T-helper 2 cell treated with Interferon-gamma antibody and Interleukin-4, amounts not matched to agents 5 μg/mL and 100 μg/mL, for 36 hours (primary cell): ENCODE measurements around the gene HIGD2A.
A peak's percentile ranks its signal among the peaks of the same experiment; 100 is the strongest.

Experiments
- DNase-seq: peaks from one replicate; pipeline ENCODE4 v3.0.0; 2021; ENCODE audit warnings: low spot score
- H3K27ac Mint-ChIP-seq: one replicate; pipeline ENCODE4 v1.8.0; 2021; ENCODE audit warnings: mild to moderate bottlenecking, mixed read lengths
- H3K27me3 Mint-ChIP-seq: one replicate; pipeline ENCODE4 v1.8.0; 2021; ENCODE audit warnings: low read depth, mixed read lengths
- H3K36me3 Mint-ChIP-seq: one replicate; pipeline ENCODE4 v1.8.0; 2021; ENCODE audit warnings: low read depth, mixed read lengths
- H3K4me1 Mint-ChIP-seq: one replicate; pipeline ENCODE4 v1.8.0; 2021; ENCODE audit warnings: low read depth, mixed read lengths
- H3K4me3 Mint-ChIP-seq: one replicate; pipeline ENCODE4 v1.8.0; 2022; ENCODE audit warnings: mild to moderate bottlenecking, moderate library complexity, mixed read lengths
- H3K9me3 Mint-ChIP-seq: one replicate; pipeline ENCODE4 v1.8.0; 2021; ENCODE audit warnings: mixed read lengths

Gene HIGD2A, protein sequence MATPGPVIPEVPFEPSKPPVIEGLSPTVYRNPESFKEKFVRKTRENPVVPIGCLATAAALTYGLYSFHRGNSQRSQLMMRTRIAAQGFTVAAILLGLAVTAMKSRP

DNA sequence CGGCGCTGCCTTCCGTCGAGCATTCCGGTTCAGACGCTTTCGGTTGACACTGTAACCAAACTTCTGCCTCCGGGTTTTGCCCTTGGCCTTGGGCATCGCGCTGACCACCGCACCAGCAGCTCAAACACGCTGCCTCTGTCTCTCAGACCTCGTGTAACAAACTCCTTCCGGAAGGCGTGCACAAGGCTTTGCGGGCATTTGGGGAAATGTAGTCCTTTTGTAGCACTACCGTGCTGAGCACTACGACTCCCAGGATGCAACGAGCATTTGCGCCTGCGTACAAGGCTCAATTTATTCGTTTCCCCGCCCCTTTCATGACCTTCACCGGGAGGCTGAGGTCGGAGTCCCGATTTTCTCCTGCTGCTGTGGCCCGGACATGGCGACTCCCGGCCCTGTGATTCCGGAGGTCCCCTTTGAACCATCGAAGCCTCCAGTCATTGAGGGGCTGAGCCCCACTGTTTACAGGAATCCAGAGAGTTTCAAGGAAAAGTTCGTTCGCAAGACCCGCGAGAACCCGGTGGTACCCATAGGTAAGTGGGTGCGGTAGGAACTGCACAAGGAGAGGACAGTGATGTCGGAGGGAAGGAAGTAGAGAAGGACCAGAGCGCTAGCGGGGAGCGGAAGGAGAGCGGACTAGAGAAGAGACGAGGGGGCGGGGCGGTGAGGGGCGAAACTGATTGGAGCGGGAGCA lies at the start of gene HIGD2A, which contains the start of gene NOP16:
Gene HIGD2A (plus strand): TSS at position 308 of the 691 bp plus-strand sequence. CDS start 69 bp downstream, at position 377.
Gene NOP16 (minus strand): TSS at position 155 of the 691 bp plus-strand sequence. CDS start 59 bp downstream, at position 96.
- no peaks in the 10 kb centered on the region for H3K27me3 Mint-ChIP-seq

DNA sequence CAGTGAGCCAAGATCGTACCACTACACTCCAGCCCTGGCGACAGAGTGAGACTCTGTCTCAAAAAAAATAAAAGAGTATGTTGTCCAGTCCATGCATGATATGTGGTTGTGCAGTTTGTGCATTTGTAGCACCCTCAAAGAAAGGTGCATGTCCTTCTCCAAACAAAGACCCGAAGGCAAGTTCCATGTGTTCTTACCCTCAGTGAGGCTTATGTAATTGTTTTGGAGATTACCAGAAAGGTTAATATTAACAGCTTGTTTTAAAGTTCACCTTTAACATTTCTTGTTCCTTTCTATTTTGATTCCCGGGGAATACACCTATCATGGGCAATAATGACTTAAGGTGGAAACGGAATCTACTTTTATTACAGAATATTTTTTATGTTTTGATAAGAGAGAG lies 49.2 kb upstream of the HIGD2A start:
- Mint-ChIP-seq H3K27ac (no peak overlapping the region), H3K4me3 (no peak overlapping the region), H3K27me3 (no peaks in the 10 kb centered on the region), H3K36me3 (peaks cover 17% of the 10 kb centered on the region), H3K9me3 (peaks cover 4% of the 10 kb centered on the region), H3K4me1 (no peaks in the 10 kb centered on the region)
- no peak for DNase-seq

More for the DNA sequence above, at the start of gene HIGD2A, which contains the start of gene NOP16:
- H3K36me3 Mint-ChIP-seq: peaks cover 49% of the 10 kb centered on the region
- no peaks in the 10 kb centered on the region for H3K9me3 Mint-ChIP-seq
- peaks cover 23% of the 10 kb centered on the region for H3K4me1 Mint-ChIP-seq
- DNase-seq: peak; percentile 95
- peak within 1 kb of the TSS; percentile 99 for H3K27ac Mint-ChIP-seq
- peak within 1 kb of the TSS; percentile 92 for H3K4me3 Mint-ChIP-seq

DNA sequence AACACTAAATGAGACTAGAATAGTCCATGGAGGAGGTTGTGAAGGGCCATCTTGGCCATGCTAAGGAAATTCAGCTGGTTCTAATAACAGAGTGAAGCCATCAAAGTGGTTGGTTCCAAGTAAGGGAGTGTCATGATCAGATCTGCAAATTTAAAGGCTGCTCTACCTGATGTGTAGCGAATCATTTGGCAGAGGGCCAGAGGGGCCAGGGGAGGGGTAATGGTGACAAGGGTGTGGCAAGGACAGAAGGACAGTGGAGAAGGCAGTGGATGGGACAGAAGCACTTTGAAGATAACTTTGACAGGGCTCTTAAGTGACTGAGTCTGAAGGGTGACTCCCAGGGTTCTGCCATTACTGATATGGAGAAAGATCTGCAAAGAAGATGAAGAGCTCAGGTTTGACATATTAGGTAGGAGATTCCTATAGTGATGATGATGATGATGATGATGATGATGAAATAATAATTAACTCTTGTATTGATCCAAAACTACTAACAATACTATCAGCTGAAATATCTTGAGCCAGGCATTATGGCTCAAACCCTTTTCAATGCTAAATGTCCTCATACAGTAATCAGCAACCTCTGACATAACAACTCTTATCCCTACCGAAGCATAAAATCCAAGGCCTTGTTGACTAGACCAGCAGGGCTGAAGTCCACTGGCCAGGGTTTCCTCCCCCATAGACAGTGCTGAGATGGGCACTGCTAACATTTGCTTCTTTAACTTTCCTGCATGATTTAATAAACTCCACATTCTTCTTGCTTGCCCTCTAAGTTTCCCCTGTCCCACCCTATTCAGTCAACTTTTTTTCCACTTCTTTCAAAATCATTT lies 47.0 kb upstream of the HIGD2A start:
- Mint-ChIP-seq H3K4me1 (no peaks in the 10 kb centered on the region), H3K36me3 (peaks cover 19% of the 10 kb centered on the region), H3K9me3 (no peaks in the 10 kb centered on the region), H3K27ac (no peak overlapping the region), H3K27me3 (no peaks in the 10 kb centered on the region), H3K4me3 (no peak overlapping the region)
- DNase-seq: no peak

DNA sequence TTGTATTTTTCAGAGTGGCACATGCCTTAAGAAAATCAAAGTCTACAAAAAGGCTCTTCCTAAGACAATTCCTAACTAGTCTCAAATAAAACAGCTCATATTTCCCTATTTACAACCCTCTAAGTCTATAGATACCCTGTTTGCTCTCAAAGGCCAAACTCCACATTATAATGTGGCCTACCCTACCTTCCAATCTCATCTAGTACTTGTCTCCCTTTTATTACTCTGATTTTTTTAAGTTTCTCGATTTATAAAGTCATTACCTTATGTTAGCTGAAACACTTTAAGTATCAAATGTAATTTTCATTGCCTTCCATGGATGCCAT lies 46.4 kb upstream of the HIGD2A start:
- Mint-ChIP-seq H3K9me3 (no peaks in the 10 kb centered on the region), H3K27me3 (no peaks in the 10 kb centered on the region), H3K4me3 (no peak overlapping the region), H3K27ac (no peak overlapping the region), H3K36me3 (peaks cover 19% of the 10 kb centered on the region), H3K4me1 (no peaks in the 10 kb centered on the region)
- no peak for DNase-seq

DNA sequence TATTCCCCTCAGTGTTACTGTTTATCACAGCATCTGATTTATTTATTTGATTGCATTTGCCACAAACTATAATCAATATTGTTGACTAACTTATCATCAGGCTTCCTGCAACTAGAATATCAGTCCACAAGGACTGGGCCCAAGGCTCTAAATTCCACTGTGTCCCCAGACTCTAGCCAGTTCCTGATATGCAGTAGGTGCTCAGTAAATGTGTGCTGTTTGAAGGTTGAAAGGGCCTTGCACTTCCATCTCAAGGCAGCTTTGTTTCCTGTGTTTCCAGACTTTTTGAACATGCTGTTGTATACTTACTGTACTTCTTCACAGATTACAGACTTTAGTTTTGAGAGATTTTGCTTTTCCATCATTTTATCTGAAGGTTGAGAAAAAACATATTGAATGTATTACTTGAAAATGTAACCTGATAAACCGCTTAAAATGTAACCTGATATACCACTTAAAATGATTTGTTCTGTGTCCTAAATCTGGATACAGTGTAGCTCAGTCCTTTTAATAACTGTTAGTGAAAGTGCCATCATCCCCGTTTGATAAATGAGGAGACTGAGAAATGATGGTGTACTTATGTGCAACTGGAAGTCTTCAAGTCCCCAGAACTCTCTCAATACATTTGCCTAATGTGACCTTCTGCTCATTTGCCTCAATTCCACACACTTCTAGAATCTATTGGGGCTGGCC lies 45.6 kb upstream of the HIGD2A start:
- Mint-ChIP-seq H3K27ac (peak overlapping the region; percentile 21), H3K27me3 (no peaks in the 10 kb centered on the region), H3K4me1 (no peaks in the 10 kb centered on the region), H3K9me3 (no peaks in the 10 kb centered on the region), H3K36me3 (peaks cover 25% of the 10 kb centered on the region), H3K4me3 (no peak overlapping the region)
- DNase-seq: no peak

DNA sequence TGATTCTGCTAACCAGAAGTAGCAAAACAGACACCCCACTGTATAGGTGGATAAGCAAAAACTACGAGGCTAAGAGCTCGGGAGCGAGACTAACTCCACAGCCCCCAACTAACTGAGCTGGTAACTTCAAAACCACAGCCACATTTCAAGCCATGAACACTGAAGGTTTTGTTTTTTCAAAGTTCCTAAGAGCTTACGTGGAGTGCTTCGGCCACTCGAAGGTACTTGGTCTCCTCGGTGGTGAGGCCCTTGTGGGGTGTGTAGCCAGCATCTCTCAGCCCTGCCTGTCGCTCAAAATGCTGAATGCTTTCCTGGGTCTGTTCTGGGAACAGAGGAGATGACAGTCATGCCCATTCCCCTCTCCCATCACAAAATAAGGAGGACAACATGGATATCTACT lies 38.1 kb upstream of the HIGD2A start:
- Mint-ChIP-seq H3K9me3 (no peaks in the 10 kb centered on the region), H3K36me3 (peaks cover 68% of the 10 kb centered on the region), H3K4me3 (no peak overlapping the region), H3K27ac (no peak overlapping the region), H3K27me3 (no peaks in the 10 kb centered on the region), H3K4me1 (no peaks in the 10 kb centered on the region)
- no peak for DNase-seq

DNA sequence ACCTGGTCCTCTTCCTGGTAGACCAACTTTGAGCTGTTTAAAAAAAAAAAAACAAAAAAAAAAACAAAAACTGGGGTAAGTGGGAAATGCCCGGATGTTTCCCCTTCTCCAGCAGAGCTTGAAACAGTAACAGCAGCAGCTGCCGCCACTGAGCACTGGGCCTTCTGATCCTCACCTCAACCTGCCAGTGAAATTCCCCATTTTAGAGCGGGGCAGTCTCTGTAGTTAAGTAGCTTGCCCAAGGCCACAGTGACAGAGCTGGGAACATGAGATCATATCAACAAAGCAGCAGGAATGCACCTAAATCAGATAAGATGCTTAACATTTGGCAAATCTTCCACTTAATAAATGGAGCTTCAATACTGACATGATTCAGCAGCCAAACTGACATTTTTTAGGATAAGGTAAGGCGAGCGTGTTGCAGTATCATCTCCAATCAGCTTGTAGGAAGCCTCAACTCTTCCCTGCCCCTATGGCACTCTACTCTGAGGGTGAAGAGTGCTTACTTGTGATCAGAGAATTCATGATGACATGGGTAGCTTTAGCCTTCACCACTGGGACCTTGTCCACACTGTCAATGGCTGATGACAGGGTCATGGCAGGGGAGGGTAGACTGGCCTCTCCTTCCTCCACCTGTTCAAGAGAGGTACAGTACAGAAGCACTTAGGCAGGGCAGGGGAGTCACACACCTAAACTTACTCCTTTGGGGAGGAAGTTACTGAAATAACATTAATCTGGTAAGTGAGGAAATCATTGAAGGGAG lies 36.3 kb upstream of the HIGD2A start:
- peaks cover 61% of the 10 kb centered on the region for H3K36me3 Mint-ChIP-seq
- H3K9me3 Mint-ChIP-seq: no peaks in the 10 kb centered on the region

DNA sequence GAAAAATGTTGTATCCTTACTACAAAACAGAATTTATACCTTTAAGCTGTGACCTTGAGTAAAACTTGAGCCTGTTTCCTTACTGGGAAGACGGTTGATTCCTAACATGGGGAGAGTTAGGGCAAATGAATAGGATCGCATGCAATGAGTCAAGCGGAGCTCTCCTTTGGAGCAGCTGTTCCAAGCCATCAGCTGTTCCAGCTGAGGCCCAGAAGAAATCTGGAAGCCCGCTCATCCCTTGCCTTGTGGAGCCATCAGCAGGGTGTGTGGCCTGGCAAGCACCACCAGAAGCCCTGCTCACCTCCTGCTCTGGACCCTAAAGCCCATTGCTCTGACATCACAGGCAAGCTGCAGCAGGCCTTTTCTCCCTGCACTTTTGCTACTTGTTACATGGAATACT lies 35.0 kb upstream of the HIGD2A start:
- DNase-seq: no peak
- no peaks in the 10 kb centered on the region for H3K9me3 Mint-ChIP-seq
- H3K4me3 Mint-ChIP-seq: no peak overlapping the region
- H3K27me3 Mint-ChIP-seq: no peaks in the 10 kb centered on the region
- H3K4me1 Mint-ChIP-seq: peaks cover 3% of the 10 kb centered on the region
- H3K36me3 Mint-ChIP-seq: peaks cover 59% of the 10 kb centered on the region
- H3K27ac Mint-ChIP-seq: no peak overlapping the region

More for the DNA sequence above, 36.3 kb upstream of the HIGD2A start:
- Mint-ChIP-seq H3K27me3 (no peaks in the 10 kb centered on the region), H3K4me1 (no peaks in the 10 kb centered on the region), H3K27ac (no peak overlapping the region), H3K4me3 (no peak overlapping the region)
- DNase-seq: no peak

DNA sequence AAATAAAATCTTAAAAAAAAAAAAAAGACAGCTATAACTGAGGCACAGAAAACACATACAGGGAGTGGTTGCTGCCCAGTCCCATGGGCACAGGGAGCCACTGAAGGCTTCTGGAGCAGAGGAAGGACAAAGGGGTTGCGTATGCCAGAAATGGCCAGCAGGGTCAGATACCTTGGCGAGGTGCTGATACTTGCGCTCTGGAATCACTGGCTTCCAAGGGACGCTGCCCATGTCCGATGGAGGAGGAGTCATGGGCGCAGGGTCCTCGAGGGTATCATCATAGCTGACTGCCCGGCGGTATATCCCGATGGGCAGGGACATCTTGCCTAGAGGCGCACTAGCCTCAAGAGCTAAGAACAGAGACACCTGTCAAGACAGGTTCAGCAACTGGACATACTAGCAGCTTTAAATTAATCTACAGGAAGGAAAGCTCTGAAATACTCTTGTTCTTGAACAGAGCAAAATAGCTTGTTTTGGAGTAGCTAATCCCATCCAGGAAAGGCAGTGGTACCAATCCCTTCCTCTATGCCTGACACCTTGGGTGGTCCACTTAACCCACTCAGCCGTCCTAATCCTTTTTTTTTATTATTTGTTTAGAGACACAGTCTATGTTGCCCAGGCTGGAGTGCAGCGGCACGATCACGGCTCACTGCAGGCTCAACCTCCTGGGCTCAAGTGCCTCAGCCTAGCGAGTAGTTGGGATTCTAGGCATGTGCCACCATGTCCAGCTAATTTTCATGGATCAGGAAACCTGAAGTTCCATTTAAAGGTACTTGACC lies 33.0 kb upstream of the HIGD2A start:
- Mint-ChIP-seq H3K27me3 (no peaks in the 10 kb centered on the region), H3K9me3 (no peaks in the 10 kb centered on the region), H3K4me3 (no peak overlapping the region), H3K27ac (no peak overlapping the region), H3K4me1 (peaks cover 8% of the 10 kb centered on the region), H3K36me3 (peaks cover 46% of the 10 kb centered on the region)
- no peak for DNase-seq

DNA sequence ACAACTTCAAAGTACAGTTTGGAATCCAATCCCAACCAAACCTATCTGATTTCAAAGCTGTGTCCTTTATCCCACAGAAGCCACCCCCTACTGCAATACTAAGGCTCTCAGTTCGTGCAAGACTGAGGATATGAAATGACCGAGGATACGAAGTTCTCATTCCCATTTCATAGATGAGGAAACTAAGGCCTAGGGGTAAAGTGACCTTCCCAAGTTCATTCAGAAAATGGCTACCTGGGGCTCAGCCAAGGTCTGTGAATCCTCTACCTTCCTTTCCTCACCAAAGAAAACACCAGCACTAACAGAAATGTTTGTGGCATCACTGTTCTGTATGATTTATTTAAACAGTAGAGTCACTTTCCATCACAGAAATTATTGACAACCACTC lies 32.4 kb upstream of the HIGD2A start:
- Mint-ChIP-seq H3K9me3 (no peaks in the 10 kb centered on the region), H3K36me3 (peaks cover 43% of the 10 kb centered on the region), H3K27me3 (no peaks in the 10 kb centered on the region), H3K4me3 (no peak overlapping the region), H3K27ac (no peak overlapping the region), H3K4me1 (peaks cover 8% of the 10 kb centered on the region)
- DNase-seq: no peak

DNA sequence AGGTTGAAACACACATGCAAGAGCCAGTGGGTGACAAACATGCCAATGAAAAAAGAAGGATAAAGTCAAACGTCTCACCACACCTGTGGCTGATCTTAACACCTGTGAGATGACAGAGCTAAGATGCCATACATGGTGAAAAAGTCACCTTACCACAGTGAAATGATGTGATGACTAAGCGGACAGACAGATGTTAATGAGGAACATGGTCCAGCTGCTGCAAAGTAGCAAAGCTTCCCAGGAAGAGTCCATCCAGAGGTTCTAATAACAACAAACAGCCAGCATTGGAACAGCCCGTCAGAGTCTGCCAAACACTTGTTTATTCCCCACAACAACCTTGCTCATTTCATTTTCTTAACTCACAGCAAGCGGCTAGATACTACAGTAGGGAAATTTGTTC lies 28.9 kb upstream of the HIGD2A start:
- Mint-ChIP-seq H3K36me3 (peaks cover 25% of the 10 kb centered on the region), H3K9me3 (no peaks in the 10 kb centered on the region), H3K27ac (peak overlapping the region; percentile 28), H3K4me3 (peak overlapping the region; percentile 72), H3K27me3 (no peaks in the 10 kb centered on the region), H3K4me1 (peaks cover 21% of the 10 kb centered on the region)
- no peak for DNase-seq

DNA sequence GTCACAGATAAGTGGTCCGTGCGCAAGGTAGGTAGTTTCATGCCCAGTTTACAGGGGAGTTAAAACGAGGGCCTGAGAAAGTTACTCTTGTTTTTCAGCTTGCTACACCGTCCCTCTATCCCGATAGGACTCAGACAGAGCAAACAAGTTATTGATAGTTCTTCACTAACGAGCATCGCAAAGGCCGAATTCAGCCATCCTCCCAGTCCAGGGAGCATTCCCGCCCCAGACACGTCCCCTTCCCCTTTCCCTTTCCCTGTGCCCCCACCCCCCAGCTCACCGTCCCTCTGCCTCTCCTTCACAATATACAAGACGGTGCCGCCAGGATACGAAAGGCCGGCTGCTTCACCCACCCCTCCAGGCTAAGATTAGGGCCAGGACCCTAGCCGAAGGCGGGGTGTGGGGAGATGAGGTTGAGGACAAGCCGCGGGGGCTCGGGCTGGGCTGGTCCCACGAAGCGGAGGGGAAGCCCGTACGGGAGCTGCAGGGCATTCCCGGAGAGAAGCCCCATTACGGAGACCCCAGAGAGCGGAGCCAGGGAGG lies 27.6 kb upstream of the HIGD2A start:
- peak overlapping the region; percentile 99 for H3K4me3 Mint-ChIP-seq
- no peaks in the 10 kb centered on the region for H3K9me3 Mint-ChIP-seq
- DNase-seq: no peak
- peaks cover 21% of the 10 kb centered on the region for H3K36me3 Mint-ChIP-seq
- peaks cover 21% of the 10 kb centered on the region for H3K4me1 Mint-ChIP-seq
- H3K27me3 Mint-ChIP-seq: no peaks in the 10 kb centered on the region
- H3K27ac Mint-ChIP-seq: peak overlapping the region; percentile 93
